ENCODE data around the gene KLHL10. TPM values are rescaled to one million over a fixed set of nuclear protein-coding genes. Genes with fewer than 3 reads are reported as not detected.

The KLHL10 gene
- total RNA-seq, 4 donors from 2014 or later = 0.62 to 2.7 (median 1.4) TPM

- WGBS, 2 donors (ENCODE audit: low coverage in 1 of 2) = 1% methylated on average over 23 of the region's 35 CpGs; no CpG with 5 or more reads in 1 of the 2 donors
- Histone ChIP-seq H3K27me3 (no peaks in the 10 kb centered on the region), H3K27ac (peak within 1 kb of the TSS; percentile 51 to 85 (median 78)), H3K9me3 (no peaks in the 10 kb centered on the region), H3K4me3 (peak within 1 kb of the TSS; percentile 35 to 60), H3K36me3 (peaks cover 0 to 13% of the 10 kb centered on the region in 2 donors), H3K4me1 (peaks cover 0 to 53% (median 16%) of the 10 kb centered on the region in 3 donors)
- peak in 2 of 4 experiments; percentile 4 to 11 for TF ChIP-seq CTCF (IDR thresholded peaks at IDR 0.05)
- peak in 1 of 2 donors; percentile 13 for TF ChIP-seq POLR2A (IDR thresholded peaks at IDR 0.05)
- no peak for TF ChIP-seq EP300 (IDR thresholded peaks at IDR 0.05)
- peak; percentile 60 for ATAC-seq
These were observed 25.1 kb upstream of the KLHL10 start, which contains the start of gene FKBP10 for GRCh38 chr17:41812381-41813151. FKBP10 (plus strand) TSS chr17:41813004; CDS start chr17:41813035, 31 bp downstream.

DNA sequence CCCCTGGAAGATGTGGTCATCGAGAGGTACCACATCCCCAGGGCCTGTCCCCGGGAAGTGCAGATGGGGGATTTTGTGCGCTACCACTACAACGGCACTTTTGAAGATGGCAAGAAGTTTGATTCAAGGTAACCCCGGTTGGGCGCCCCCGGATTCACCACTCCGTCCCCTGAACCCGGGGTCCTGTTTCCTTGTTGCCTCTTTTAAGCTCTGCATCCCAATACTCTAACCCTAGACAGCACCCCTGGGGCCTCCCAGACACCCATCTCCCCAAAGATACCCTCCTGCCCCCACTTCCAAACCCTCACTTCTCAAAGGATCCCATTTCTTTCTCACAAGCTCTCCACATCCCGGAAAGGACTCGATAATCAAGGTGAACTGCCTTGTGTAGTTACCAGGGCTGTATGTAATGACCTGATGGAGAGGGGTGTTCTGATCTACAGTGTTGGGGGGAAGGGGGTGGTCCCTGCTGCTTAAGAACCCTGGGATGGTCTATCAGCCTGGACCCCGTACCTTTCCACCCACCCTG lies 24.4 kb upstream of the KLHL10 start:
- H3K27ac ChIP-seq = peak overlapping the region; percentile 51 to 85 (median 78)
- H3K27me3 ChIP-seq = no peaks in the 10 kb centered on the region
- WGBS, 2 donors (ENCODE audit: low coverage in 1 of 2) = 7 to 15% methylated on average over 3 to 7 of the region's 12 CpGs
- no peak for TF ChIP-seq POLR2AphosphoS5 (IDR thresholded peaks at IDR 0.05)
- no peak for TF ChIP-seq POLR2A (IDR thresholded peaks at IDR 0.05)
- no peak for TF ChIP-seq EP300 (IDR thresholded peaks at IDR 0.05)
- no peak for TF ChIP-seq CTCF (IDR thresholded peaks at IDR 0.05)
- H3K36me3 ChIP-seq = peaks cover 0 to 10% of the 10 kb centered on the region in 2 donors
- peaks cover 0 to 53% (median 16%) of the 10 kb centered on the region in 3 donors for H3K4me1 ChIP-seq
- ATAC-seq = no peak
- H3K4me3 ChIP-seq = peak overlapping the region; percentile 35 to 60
- no peaks in the 10 kb centered on the region for H3K9me3 ChIP-seq

GRCh38 chr17:41813699-41814124 lies 23.9 kb upstream of the KLHL10 start:
- peaks cover 0 to 8% of the 10 kb centered on the region in 2 donors for H3K36me3 ChIP-seq
- H3K4me3 ChIP-seq = peak overlapping the region in 1 of 2 donors; percentile 60
- H3K27me3 ChIP-seq = no peaks in the 10 kb centered on the region
- TF ChIP-seq EP300 (IDR thresholded peaks at IDR 0.05) = no peak
- TF ChIP-seq POLR2AphosphoS5 (IDR thresholded peaks at IDR 0.05) = no peak
- no peak for TF ChIP-seq POLR2A (IDR thresholded peaks at IDR 0.05)
- no peak for TF ChIP-seq CTCF (IDR thresholded peaks at IDR 0.05)
- peaks cover 0 to 53% (median 16%) of the 10 kb centered on the region in 3 donors for H3K4me1 ChIP-seq
- peak overlapping the region in 3 of 4 donors; percentile 74 to 85 (median 82) for H3K27ac ChIP-seq
- no peak for ATAC-seq
- H3K9me3 ChIP-seq = no peaks in the 10 kb centered on the region
- 60% methylated on average over 8 of the region's 9 CpGs; no CpG with 5 or more reads in 1 of the 2 donors for WGBS, 2 donors (ENCODE audit: low coverage in 1 of 2)

GRCh38 chr17:41814195-41814594 lies 23.4 kb upstream of the KLHL10 start:
- H3K36me3 ChIP-seq = peaks cover 0 to 7% of the 10 kb centered on the region in 2 donors
- ATAC-seq = no peak
- WGBS, 2 donors (ENCODE audit: low coverage in 1 of 2) = 33 to 36% methylated on average over 1 of the region's 1 CpG
- H3K4me1 ChIP-seq = peaks cover 0 to 52% (median 16%) of the 10 kb centered on the region in 3 donors
- H3K27me3 ChIP-seq = no peaks in the 10 kb centered on the region
- peak overlapping the region in 3 of 4 donors; percentile 39 to 85 (median 74) for H3K27ac ChIP-seq
- no peak overlapping the region for H3K4me3 ChIP-seq
- no peak for TF ChIP-seq POLR2A (IDR thresholded peaks at IDR 0.05)
- no peak for TF ChIP-seq EP300 (IDR thresholded peaks at IDR 0.05)
- TF ChIP-seq POLR2AphosphoS5 (IDR thresholded peaks at IDR 0.05) = no peak
- no peak for TF ChIP-seq CTCF (IDR thresholded peaks at IDR 0.05)
- H3K9me3 ChIP-seq = no peaks in the 10 kb centered on the region
